HG02571 (cell line): ENCODE data around the gene MRFAP1.
"Not testable (repeated sequence)": the region's sequence is repeated elsewhere in the genome, so short reads cannot be mapped to it uniquely, and the experiment has no call there.

ENCODE experiments used
- ATAC-seq: cut with Tn5 transposase; IDR thresholded peaks from one replicate; pipeline ENCODE4 v1.9.1; 2021; ENCODE audit warnings: mild to moderate bottlenecking, moderate library complexity; ENCODE audit not compliant: unreplicated experiment

Gene MRFAP1

DNA sequence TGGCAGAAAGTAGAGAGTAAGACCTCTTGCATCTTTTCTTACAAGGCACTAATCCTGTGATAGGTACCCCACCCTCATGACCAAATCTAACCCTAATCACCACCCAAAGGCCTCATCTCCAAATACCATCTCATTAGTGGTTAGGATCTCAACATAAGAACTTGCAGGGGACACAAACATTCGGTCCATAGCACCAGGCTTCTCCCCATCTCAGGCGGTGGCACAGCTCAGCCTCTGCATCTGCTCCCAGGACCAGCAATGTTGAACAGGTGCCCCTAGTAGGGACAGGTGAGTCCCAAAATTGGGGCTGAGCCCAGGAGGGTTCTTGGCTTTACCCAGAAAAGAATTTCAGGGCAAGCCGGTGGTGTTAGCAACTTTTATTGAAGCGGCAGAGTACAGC lies 8.4 kb upstream of the MRFAP1 start:
- ATAC-seq: no peak

DNA sequence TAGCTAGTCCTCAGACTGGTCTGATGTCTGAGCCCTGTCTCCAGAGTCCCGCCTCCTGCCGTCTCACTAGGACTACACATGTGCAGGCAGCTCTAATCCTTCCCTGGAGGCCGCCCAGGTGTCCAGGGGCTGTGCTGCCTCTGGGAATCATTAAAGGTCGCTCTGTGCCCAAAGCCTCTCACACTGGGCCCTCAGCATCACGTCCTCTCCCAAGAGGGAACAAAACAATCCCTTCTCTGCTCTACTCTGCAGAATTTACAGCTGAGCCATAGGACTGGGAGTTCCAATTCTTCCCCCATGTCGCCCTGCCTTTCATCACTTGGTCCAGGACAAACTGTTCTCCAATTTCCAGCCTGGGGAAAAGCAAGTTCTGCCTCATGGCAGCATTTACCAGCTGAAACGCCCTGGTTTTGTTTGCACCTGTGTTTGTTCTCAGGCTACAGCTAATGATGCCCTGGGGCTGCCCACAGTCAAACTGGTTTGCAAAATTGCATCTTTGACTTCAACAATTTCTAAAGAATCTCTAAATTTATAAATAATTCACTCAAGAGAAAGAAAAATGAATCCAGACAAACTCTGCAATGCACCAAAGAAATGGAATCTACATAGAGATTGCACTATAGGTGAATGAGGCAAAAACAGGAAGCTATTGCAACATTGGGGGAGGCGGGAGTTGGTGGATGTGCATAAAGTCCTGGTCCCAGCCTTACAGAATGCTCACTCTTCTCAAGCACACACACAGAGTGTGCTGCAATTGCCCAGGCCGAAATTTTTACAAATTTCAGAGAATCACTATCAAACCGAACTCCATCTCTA lies 7.2 kb upstream of the MRFAP1 start:
- no peak for ATAC-seq

DNA sequence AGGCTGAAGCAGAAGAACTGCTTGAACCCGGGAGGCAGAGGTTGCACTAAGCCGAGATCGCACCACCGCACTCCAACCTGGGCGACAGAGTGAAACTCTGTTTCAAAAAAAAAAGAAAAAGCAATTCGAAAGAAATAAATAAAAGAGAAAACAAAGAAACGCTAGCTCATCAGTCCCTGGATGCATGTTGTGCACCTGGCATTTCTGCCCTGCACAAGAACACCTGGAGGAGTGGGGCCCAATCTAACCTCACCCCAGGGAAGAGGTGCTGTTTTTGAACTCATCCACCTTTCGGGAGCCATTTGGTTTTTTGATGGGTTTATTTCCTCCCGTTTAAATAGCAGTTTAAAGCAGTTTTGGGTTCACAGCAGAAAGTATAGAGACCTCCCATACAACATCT lies 5.7 kb upstream of the MRFAP1 start:
- ATAC-seq: no peak

DNA sequence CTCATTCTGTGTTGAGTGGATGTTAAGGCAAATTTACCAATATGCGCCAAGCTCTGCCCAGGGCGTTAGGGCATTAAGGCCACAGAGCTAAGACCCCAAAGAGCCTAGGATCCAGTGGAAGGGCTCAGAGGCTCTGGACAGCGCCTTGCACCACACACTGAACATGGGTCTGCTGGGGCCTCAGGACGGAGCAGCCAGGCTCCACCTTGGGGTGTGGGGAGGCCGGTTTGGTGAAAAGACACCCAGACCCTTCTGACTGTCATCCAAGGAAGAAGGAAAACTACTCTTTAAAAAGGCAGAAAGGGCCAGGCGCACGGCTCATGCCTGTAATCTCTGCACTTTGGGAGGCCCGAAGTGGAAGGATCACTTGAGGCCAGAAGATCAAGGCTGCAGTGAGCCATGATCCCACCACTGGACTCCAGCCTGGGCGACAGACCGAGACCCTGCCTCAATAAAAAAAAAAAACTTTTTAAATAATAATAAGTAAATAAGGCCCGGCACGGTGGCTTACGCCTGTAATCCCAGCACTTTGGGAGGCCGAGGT lies 1.3 kb upstream of the MRFAP1 start:
- ATAC-seq: no peak

DNA sequence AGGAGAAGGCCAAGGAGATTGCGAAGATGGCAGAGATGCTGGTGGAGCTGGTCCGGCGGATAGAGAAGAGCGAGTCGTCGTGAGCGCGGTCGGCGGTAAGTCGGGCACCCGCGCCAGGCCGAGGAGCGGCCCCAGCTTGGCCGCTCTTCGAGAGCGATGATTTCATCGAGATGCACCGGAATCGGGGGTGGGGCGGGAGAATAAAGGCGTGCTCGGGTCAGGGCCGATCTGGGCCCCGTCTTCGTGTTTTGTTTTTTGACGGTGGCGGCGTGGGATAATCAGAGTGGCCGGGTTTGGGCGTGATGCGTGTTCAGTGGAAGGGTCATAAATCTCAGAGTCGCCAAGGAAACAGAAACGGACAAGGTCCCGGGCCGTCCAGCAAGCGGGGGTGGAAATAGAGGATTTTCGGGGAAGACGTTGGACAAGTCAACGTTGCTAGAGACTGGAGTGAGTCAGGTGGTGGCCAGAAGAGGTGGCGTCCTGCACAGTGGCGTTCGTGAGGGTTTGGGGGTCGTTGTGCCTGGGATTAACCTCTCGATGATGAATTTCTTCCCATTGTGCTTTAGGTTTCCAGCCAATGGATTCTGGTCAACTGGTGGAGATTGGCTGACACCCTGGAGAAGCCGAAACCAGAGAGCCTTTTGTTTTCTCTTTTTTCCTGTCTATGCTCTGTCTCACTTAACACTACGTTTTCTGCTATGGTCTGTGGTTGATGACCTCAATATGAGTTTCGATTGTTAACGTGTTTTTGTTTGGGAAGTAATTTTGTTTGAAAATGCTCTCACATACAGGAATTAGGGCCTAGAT lies 882 bp downstream of the MRFAP1 start:
- ATAC-seq: peak; percentile 13

DNA sequence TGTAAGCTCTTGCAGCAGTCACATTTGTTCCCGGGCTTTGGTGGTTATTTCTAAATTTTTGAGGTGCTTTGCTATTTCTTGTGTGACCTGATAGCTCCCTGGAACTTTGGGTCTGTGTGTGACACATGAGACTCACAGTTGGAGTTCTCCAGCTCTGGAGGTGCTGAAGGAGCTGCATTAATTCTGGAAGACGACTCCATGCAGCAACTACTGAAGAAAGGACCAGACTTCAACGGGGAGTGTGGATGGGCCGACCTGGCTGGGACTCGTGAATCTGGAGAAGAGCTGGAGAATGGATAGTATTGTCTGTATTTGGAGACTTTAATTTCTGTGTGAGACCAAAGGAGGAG lies 1.5 kb downstream of the MRFAP1 start:
- no peak for ATAC-seq

DNA sequence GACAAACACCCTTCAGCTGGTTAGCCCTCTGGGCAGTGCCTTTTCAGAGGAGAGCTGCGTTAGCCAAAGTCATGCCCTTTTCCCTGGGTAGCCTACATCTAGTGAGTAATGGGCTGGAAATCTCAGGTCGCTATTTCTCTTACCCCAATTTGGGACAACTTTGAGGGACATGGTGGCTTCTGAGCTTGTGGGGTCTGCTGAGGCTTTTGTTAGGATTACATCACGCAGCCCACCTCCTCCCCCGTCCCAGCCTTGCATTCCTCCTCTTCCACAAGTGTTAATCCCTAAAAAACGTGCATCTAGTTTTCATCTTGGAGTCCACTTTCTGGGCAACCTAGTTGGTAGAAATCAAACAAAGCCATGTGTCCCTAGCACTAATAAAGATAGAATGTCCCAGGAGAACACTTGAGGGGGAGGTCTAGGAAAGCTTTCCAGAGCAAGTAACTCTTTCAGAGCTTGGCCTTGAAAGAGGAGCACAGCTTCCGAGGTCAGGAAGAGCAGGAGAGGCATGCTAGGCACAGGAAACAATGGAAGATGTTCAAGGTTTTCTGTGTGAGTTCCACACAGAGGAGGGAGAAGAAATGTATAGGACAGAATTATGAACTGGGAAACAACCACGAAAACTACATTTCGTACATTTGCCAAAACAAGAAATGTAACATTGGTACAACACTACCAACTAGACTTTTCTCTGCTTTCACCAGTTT lies 2.8 kb downstream of the MRFAP1 start:
- no peak for ATAC-seq

DNA sequence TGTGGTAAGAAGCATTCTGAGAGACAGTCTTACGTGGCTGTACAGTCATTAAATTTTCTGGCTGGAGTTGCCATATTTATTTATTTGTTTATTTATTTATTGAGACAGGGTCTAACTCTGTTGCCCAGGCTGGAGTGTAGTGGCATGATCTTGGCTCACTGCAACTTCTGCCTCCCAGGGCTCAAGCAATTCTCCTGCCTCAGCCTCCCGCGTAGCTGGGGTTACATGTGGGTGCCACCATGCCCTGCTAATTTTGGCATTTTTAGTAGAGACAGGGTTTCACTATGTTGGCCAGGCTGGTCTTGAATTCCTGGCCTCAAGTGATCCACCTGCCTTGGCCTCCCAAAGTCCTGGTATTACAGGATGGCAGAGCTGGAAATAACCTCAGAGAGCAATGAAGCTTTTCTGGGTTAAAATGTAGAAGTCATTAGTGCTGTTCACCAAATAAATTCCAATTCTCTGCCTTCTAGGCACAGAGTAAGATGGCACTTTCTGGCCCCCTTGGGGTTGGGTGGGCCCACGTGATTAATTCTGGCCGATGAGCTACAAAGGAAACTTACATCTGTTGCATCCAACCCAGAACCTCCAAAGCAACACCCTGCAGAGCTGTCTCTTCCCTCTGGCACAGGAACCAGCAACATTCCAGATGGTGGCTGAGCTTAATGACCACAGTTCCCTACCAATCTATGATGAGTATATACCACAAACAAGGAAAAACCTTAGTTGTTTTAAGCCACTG lies 4.5 kb downstream of the MRFAP1 start:
- ATAC-seq: no peak

DNA sequence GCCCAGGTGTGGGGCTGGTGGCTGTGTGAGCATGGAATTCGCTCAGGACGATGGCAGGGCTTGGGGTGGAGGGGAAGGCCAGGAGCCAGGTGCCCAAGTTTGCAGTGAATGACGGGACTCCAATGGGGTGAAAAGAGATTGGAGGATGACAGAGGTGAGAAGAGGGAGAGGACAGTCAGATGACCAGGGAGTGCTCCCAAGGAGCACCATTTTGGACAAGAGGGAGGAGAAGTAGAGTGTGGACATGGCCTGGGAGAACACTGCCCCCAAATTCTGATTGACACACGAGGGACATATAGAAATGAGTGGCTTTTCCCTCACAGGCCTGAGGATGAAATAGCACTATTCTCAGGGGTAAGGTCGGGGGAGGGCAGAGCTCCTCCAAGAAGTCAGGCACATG lies 6.7 kb downstream of the MRFAP1 start:
- no peak for ATAC-seq

DNA sequence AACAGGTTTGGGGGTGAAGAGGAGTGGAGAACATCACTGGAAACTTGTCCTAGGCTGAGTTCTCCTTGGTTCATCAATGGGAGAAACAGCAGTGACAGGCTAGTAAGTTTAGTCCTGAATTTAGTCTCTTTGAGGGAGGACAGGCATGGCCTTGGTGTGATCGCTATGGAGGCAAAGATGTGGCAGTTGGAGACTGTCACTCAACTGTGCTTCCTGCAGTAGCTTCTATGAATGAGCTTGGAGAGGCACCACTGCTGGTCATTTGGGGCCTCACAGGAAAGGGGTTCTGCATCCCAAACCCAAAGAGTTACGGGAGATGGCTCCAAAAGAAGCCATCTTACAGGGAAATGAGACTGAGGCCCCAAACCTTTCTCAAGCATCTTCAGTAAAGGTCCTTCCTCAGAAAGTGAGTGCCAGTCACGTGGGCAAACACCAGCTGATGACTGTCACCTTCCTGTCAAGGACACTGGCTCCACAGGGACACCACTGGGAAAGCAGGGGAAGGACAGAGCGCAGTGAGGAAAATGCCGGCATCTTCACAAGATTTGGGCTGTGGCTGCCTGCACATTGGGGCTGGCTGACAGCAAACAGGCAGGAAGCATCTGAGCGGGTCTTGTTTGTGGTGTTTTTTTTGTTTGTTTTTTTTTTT lies 7.2 kb downstream of the MRFAP1 start:
- no peak for ATAC-seq

DNA sequence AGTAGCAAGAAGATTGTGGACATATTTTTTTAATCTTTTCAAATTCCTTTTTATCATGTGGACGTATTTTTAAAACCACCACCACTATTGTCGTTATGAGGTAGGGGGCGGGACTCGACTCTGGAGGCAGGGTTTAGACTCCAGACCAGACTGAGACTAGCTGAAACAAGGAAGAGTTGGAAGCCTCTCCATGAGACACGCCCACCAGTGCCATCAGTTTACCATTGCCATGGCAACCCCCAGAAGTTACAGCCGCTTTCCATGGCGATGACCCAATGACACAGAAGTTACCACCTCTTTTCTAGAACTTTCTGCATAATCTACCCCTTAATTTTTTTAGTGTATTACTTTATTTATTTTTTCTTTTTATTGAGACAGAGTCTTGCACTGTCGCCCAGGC lies 8.7 kb downstream of the MRFAP1 start:
- no peak for ATAC-seq

DNA sequence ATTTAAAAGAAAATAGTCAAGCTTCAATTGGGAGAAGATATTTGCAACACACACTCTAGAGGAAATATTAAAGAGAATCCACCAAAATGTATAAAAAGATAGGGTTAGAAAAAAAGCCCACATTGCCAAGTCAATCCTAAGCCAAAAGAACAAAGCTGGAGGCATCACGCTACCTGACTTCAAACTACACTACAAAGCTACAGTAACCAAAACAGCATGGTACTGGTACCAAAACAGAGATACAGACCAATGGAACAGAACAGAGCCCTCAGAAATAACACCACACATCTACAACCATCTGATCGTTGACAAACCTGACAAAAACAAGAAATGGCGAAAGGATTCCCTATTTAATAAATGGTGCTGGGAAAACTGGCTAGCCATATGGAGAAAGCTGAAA lies 13.7 kb downstream of the MRFAP1 start:
- ATAC-seq: not testable (repeated sequence)

DNA sequence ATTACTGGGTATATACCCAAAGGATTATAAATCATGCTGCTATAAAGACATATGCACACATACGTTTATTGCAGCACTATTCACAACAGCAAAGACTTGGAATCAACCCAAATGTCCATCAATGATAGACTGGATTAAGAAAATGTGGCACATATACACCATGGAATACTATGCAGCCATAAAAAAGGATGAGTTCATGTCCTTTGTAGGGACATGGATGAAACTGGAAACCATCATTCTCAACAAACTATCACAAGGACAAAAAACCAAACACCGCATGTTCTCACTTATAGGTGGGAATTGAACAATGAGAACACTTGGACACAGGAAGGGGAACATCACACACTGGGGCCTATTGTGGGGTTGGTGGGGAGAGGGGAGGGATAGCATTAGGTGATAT lies 14.8 kb downstream of the MRFAP1 start:
- ATAC-seq: not testable (repeated sequence)

DNA sequence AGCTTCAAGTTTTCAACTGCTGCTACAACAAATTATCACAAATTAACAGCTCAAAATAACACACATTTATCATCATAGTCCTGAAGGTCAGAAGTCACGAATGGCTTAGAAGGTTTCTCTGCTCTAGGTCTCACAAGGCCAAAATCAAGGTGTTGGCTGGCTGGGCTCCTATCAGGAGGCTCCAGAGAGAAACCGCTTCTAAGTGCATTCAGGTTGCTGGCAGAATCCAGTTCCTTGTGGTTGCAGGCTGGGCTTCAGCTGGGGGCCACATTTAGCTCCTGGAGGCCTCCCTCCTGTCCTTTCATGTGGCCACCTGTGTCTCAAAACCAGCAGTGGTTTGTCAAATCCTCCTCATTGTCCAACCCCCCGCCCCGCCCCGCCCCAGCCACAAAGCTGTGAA lies 15.4 kb downstream of the MRFAP1 start:
- ATAC-seq: no peak

DNA sequence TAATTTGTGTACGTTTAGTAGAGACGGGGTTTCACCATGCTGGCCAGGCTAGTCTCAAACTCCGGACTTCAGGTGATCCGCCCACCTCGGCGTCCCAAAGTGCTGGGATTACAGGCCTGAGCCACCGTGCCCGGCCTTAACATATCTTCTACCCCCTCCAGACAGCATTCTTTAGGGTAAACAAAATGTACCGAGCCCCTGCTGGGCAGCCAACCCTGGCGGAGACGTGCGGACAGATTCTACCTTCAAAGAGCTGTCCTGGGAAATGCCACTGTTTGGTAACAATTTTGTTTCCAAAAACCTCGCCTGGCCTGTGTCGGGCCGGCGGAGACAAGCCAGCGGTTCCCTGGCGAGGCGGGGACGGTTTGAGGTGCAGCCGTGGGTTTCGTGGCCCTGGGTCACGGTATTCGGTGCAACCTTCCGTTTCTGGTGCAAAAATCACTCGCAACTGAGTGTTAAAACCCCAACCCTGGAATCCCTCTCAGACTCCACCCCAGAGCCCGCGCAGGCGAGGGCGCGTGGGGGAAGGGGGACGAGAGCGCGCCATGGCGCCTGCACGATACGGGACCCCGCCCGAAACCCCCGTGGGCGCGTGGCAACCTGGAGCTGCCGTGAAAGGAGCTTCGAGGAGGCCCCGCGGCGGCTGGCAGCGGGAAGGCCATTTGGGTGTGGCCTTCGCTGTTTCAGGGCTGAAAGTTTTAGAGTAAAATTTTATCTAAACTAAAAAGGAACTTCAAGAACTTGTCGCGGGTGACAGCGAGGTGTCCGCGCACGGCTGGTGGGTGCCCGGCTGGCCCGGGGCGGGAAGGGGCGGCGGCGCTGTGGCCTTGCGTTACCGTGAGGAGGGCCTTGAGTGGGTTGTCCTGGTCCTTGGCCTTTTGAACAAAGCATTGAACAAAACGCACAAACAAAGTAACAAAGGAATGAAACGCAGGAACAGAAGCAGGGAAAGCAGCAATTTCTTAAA lies 17.0 kb downstream of the MRFAP1 start:
- ATAC-seq: no peak

DNA sequence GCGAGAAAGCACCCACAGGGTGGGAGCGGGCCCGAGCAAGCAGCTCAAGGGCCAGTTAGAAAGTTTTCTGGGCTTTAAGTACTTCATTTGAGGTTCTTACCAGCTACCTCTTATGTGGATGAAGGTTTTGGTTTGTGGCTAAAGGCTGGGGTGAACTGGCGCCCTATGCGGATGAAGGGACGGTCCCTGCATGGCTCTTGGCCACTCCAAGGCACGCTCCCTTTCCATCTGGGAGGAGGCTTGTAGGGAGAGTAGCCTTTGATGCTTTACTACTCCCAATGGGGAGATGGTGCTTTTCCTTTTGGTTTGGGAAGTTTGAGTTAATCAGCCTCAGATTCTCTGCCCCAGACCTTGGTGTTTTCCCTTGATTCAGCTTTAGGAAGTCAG lies 17.7 kb downstream of the MRFAP1 start:
- no peak for ATAC-seq

DNA sequence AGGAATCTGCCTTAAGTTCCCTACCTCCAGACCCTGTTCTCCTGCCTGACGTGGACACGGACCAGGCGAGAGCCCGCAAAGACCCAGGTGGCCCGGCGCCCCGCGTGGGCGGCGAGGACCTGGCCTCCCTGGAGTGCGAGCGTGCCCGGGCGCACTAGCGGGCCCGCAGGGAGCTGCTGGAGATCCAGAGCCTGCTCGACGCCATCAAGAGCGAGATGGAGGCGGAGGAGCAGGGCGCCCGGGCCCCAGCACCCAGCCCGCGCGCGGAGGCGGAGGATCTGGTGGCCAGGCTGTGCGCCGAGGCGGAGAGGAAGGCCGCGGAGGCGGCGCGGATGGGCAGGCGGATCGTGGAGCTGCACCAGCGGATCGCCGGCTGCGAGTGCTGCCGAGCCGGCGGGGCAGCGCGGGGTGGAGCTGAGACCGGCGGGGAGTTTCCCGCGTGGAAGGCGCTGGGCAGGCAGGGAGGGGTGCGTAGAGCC lies 18.2 kb downstream of the MRFAP1 start:
- no peak for ATAC-seq

DNA sequence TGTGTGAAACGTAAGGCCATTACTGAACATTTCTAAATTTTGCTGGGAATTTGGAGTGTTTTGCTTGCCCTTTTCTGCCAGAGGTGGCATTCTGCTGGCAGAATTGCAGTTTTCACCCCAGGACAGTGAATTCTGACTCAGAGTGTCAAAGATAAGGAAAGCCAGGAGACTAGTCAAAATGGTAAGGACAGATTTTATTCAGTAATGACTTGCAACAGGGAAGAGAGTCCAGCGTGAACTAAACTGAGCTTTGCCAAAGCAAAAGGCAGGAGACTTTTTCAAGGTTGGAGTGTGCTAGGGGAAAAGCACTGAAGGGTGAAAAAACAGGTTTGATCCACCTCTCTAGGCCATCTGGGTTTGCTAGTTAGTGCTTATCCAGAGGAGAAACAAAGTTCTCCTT lies 19.4 kb downstream of the MRFAP1 start:
- no peak for ATAC-seq

DNA sequence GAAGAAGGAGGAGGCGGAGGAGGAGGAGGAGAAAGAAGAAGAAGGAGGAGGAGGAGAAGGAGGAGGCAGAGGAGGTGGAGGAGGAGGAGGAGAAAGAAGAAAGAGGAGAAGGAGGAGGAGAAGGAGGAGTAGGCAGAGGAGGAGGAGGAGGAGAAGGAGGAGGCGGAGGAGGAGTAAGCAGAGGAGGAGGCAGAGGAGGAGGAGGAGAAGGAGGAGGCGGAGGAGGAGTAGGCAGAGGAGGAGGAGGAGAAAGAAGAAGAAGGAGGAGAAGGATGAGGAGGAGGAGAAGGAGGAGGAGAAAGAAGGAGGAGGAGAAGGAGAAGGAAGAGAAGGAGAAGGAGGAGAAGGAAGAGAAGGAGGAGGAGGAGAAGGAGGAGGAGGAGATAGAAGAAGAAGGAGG lies 19.9 kb downstream of the MRFAP1 start:
- ATAC-seq: no peak
